ENCODE results near the gene NT5DC4.

The NT5DC4 gene

DNA sequence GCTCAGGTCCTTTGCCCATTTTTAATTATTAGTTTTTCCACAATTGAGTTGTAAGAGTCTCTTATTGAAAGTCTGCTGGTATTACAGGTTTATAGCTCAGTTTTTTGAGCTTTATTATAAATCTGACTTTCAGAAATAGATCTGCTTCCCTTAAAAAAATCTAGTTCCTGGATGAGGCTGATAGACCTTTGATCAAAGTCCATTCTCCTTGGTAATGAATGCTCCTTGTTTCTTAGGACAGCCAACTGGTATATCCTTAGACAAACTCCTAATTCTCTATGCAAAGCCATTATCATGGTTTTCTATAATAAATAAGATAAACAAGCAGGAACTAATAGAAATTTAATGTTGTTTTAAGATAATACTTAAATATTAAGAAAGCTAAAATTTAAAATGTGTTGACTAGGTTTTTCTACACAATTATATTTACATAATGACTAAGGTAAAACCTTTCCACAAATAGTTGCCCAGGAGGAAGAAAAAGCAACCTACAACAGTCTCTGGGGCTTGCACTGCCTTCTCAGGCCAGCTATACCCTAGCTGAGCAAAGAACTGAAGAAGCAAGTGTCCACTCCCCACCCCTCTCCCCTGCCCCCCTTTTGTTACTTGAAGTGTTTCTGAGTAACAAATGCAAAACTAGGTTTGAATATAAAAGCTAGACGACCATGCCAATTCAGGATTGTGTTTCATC is 16.9 kb downstream of the NT5DC4 start:
- DNase-seq, result no peak
- no peak for TF ChIP-seq POLR2A (IDR thresholded peaks at IDR 0.05; ENCODE audit: low read length)
- no peak for TF ChIP-seq GATA1 (IDR thresholded peaks at IDR 0.05; ENCODE audit: low read depth, low read length)

DNA sequence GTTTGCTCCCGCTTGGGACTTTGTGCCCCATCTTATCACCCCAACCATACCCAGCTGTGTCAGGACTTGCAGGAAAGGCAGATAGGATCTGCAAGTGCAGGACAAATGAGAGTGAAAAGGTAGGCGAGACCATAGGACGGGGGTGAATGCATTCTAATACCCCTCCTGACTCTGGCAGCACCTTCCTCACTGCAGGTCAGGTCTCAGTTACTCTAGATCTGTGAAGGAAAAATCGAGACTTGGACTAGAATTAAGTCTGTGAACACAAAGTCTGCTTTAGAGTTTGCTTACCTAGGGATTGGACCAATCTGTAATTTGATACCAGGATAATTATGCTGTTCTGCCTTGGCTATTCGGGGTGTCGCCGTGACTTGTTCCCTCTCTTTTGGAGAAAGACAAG is 19.7 kb downstream of the NT5DC4 start:
- TF ChIP-seq POLR2A (IDR thresholded peaks at IDR 0.05; ENCODE audit: low read length), result no peak
- TF ChIP-seq GATA1 (IDR thresholded peaks at IDR 0.05; ENCODE audit: low read depth, low read length), result no peak
- no peak for DNase-seq

DNA sequence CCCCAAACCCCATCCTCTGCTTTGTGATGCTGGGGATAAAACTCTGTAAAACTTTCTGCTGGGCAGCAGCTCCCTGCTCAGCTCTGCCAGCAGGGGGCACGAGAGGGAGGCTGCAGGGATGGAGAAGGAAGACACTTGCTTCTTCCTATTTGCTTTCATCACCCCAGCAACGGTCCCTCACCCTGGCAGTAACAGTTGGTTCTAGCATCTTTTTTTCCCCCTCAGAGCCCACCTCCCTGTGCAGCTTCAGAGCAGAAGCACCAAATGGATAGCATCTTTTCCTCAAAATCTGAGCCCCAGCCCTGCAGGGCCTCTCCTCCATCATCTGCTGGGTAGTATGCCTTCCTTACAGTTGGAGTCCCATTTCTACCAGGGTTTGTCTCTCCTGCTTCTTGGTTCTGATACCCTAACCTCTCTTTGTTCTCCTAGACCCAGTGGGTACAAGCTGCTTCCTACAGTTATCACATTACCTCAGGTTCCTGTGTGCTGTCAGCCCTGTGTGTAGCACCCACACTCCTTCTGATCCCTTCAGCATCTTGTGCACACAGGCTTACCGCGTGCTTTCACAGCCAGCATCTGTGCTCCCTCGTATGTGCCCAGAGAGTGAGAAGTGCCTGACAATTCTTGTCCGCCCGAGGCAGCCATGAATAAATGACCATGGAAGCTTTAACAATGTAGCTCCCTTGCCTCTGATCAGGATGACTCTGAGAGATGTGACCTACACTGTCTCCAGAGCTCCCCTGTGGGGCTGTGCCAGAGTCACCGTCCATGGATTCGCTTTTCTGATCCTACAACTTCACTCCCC is 29.1 kb downstream of the NT5DC4 start:
- peak; percentile 76 to 88 for DNase-seq
- TF ChIP-seq GATA1 (IDR thresholded peaks at IDR 0.05; ENCODE audit: low read depth, low read length) (no peak), POLR2A (IDR thresholded peaks at IDR 0.05; ENCODE audit: low read length) (no peak)

DNA sequence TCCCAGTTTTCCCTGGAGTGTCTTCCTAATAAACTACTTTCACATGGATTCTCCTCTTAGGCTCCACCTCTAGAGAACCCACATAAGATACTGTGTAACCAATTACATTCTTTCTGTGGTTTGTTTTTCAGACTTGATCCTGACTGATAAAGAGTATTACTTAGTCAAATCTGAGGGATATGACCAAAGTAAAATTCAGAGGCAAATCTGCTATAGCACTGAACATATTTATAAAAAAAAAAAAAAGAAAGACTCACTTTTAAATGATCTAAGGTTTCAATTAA is 29.7 kb downstream of the NT5DC4 start:
- DNase-seq, result no peak
- TF ChIP-seq GATA1 (IDR thresholded peaks at IDR 0.05; ENCODE audit: low read depth, low read length) (no peak), POLR2A (IDR thresholded peaks at IDR 0.05; ENCODE audit: low read length) (no peak)

DNA sequence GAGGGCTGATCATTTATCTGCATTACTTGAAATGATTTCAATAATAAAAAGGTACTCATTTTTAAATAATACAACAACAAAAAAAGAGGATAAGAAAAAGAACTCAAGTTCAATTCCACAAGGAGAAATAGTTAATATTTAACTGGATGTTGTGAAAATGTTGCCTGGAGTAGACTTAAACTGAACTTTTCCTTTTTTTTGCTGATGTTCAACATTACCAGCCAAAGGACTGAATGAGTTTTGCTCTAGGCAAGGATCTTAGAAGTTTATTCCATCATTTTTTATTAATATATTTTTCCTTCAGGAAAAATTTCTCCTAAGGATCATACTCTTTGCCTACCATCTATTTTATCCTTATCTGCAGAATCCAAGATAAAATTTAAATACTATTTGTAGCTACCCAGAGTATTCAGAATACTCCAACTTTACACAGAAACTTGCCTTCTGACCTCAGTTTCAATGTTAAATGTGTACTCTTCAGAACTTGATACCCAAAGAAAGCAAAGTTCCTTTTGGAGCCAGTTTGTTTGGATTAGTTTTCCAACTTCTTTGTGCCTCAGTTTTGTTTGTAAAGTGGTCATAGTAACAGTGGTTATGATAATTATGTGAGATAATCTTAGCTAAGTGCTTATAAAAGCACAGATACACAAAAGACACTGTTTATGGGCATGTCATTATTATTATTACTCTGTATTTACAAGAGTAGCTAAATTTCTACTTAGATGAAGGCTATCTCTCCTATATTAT is 30.8 kb downstream of the NT5DC4 start:
- no peak for DNase-seq
- no peak for TF ChIP-seq POLR2A (IDR thresholded peaks at IDR 0.05; ENCODE audit: low read length)
- no peak for TF ChIP-seq GATA1 (IDR thresholded peaks at IDR 0.05; ENCODE audit: low read depth, low read length)

- no peak for TF ChIP-seq GATA1 (IDR thresholded peaks at IDR 0.05; ENCODE audit: low read depth, low read length)
- TF ChIP-seq POLR2A (IDR thresholded peaks at IDR 0.05; ENCODE audit: low read length), result no peak
- no peak for DNase-seq
Observed at GRCh38 chr2:112752667-112753066, 31.8 kb downstream of the NT5DC4 start.

DNA sequence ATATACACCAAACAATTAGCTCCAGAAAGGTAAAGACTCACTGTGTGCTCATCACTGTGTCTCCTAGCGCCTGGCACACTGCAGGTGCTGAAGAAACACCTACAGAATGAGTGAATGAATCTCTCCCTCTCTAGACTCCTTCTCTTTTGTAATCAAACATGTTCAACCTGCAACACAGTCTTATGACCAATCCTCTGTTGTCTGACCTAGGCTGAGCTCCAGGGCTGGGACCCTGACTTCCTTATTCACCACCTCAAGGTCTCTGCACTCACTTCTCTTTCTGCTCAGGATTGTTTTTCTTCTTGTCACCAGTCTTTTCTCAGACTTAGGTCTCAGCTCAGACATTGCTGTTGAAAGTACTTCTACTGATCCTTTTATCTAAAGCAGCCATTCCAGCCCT is 33.7 kb downstream of the NT5DC4 start:
- no peak for TF ChIP-seq POLR2A (IDR thresholded peaks at IDR 0.05; ENCODE audit: low read length)
- no peak for TF ChIP-seq GATA1 (IDR thresholded peaks at IDR 0.05; ENCODE audit: low read depth, low read length)
- no peak for DNase-seq

GRCh38 chr2:112755444-112755843 is 34.6 kb downstream of the NT5DC4 start:
- TF ChIP-seq GATA1 (IDR thresholded peaks at IDR 0.05; ENCODE audit: low read depth, low read length) (no peak), POLR2A (IDR thresholded peaks at IDR 0.05; ENCODE audit: low read length) (no peak)
- no peak for DNase-seq

- no peak for TF ChIP-seq POLR2A (IDR thresholded peaks at IDR 0.05; ENCODE audit: low read length)
- no peak for TF ChIP-seq GATA1 (IDR thresholded peaks at IDR 0.05; ENCODE audit: low read depth, low read length)
- DNase-seq, result no peak
Observed at GRCh38 chr2:112756207-112756606, 35.4 kb downstream of the NT5DC4 start.

GRCh38 chr2:112757265-112757664 is 36.4 kb downstream of the NT5DC4 start:
- DNase-seq, result peak; percentile 23 to 70
- TF ChIP-seq POLR2A (IDR thresholded peaks at IDR 0.05; ENCODE audit: low read length) (no peak), GATA1 (IDR thresholded peaks at IDR 0.05; ENCODE audit: low read depth, low read length) (no peak)

GRCh38 chr2:112758711-112759110 is 37.9 kb downstream of the NT5DC4 start:
- no peak for DNase-seq
- TF ChIP-seq POLR2A (IDR thresholded peaks at IDR 0.05; ENCODE audit: low read length) (no peak), GATA1 (IDR thresholded peaks at IDR 0.05; ENCODE audit: low read depth, low read length) (no peak)

DNA sequence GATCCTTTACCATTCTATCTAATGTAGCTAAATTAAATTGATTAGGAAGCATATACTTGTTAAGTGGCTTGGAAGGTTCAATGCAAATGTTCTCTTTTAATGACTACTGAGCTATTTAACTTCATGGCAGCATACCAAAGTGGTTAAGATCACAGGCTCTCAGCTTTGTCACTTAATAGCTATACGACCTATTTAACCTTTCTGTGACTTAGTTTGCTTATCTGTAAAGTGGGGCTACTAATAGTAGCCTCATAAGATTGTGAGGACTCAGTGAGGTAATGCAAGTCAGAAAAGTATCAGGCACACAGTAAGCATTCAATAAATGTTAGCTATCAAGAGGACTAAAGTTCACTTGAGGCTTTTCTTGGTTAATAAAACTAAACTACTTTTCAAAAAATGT is 39.3 kb downstream of the NT5DC4 start:
- TF ChIP-seq POLR2A (IDR thresholded peaks at IDR 0.05; ENCODE audit: low read length) (no peak), GATA1 (IDR thresholded peaks at IDR 0.05; ENCODE audit: low read depth, low read length) (no peak)
- no peak for DNase-seq

- TF ChIP-seq POLR2A (IDR thresholded peaks at IDR 0.05; ENCODE audit: low read length) (no peak), GATA1 (IDR thresholded peaks at IDR 0.05; ENCODE audit: low read depth, low read length) (no peak)
- no peak for DNase-seq
Observed at GRCh38 chr2:112762276-112762675, 41.5 kb downstream of the NT5DC4 start.
